NT2/D1 (cell line): ENCODE measurements around the gene FN1.

Source experiments
- DNase-seq: peaks from one replicate; pipeline ENCODE4 v3.0.0-alpha.2; 2011; ENCODE audit warnings: low read depth, low spot score
- H3K27me3 ChIP-seq: 2 replicates; pipeline ENCODE4 v1.6.0; 2011; ENCODE audit warnings: mild to moderate bottlenecking; ENCODE audit not compliant: insufficient read length, insufficient read depth
- H3K36me3 ChIP-seq: 2 replicates; pipeline ENCODE4 v1.6.1; 2011; ENCODE audit warnings: mild to moderate bottlenecking, low read length, mixed read lengths; ENCODE audit not compliant: insufficient read depth, insufficient read length
- H3K4me1 ChIP-seq: 2 replicates; pipeline ENCODE4 v1.5.1; 2011; ENCODE audit not compliant: insufficient read depth, insufficient read length
- H3K4me3 ChIP-seq: 2 replicates; pipeline ENCODE4 v1.5.1; 2011; ENCODE audit warnings: low read depth; ENCODE audit not compliant: insufficient read length
- H3K9ac ChIP-seq: 2 replicates; pipeline ENCODE4 v1.6.0; 2011; ENCODE audit warnings: low read depth; ENCODE audit not compliant: insufficient read length
- H3K9me3 ChIP-seq: 2 replicates; pipeline ENCODE4 v1.5.1; 2011; ENCODE audit warnings: mild to moderate bottlenecking, low read length; ENCODE audit not compliant: insufficient read depth
- SUZ12 ChIP-seq: IDR thresholded peaks from 2 replicates; pipeline ENCODE4 v1.6.1; 2011; ENCODE audit not compliant: insufficient read length, insufficient read depth; ENCODE audit errors: extremely low read depth
- YY1 ChIP-seq: IDR thresholded peaks from 2 replicates; pipeline ENCODE4 v1.6.1; 2011; ENCODE audit not compliant: insufficient read length, insufficient read depth
- ZNF274 ChIP-seq: IDR thresholded peaks from 2 replicates; pipeline ENCODE4 v1.6.1; 2011; ENCODE audit warnings: mild to moderate bottlenecking, low read depth, low read length

Gene FN1

GRCh38 chr2:215466097-215466909 lies 30.4 kb upstream of the FN1 start:
- Histone ChIP-seq H3K27me3 (no peaks in the 10 kb centered on the region), H3K4me3 (no peak overlapping the region), H3K9me3 (no peaks in the 10 kb centered on the region), H3K36me3 (no peaks in the 10 kb centered on the region), H3K4me1 (no peaks in the 10 kb centered on the region), H3K9ac (no peak overlapping the region)
- TF ChIP-seq ZNF274 = no peak
- no peak for TF ChIP-seq YY1
- no peak for TF ChIP-seq SUZ12
- no peak for DNase-seq

GRCh38 chr2:215465256-215465655 lies 29.4 kb upstream of the FN1 start:
- no peak overlapping the region for H3K4me3 ChIP-seq
- no peak overlapping the region for H3K9ac ChIP-seq
- no peak for DNase-seq
- no peaks in the 10 kb centered on the region for H3K9me3 ChIP-seq
- no peaks in the 10 kb centered on the region for H3K4me1 ChIP-seq
- no peaks in the 10 kb centered on the region for H3K27me3 ChIP-seq
- no peaks in the 10 kb centered on the region for H3K36me3 ChIP-seq
- TF ChIP-seq SUZ12 = no peak
- TF ChIP-seq YY1 = no peak
- no peak for TF ChIP-seq ZNF274

- no peaks in the 10 kb centered on the region for H3K9me3 ChIP-seq
- H3K4me3 ChIP-seq = no peak overlapping the region
- no peaks in the 10 kb centered on the region for H3K4me1 ChIP-seq
- H3K9ac ChIP-seq = no peak overlapping the region
- H3K27me3 ChIP-seq = no peaks in the 10 kb centered on the region
- no peak for TF ChIP-seq SUZ12
- TF ChIP-seq YY1 = no peak
- no peak for TF ChIP-seq ZNF274
- no peaks in the 10 kb centered on the region for H3K36me3 ChIP-seq
- no peak for DNase-seq
Measured at GRCh38 chr2:215461836-215462532, 26.1 kb upstream of the FN1 start.

- Histone ChIP-seq H3K9ac (no peak overlapping the region), H3K36me3 (no peaks in the 10 kb centered on the region), H3K27me3 (no peaks in the 10 kb centered on the region), H3K4me1 (no peaks in the 10 kb centered on the region), H3K9me3 (no peaks in the 10 kb centered on the region), H3K4me3 (no peak overlapping the region)
- TF ChIP-seq YY1 = no peak
- no peak for TF ChIP-seq SUZ12
- no peak for TF ChIP-seq ZNF274
- no peak for DNase-seq
Measured at GRCh38 chr2:215460682-215461382, 25.0 kb upstream of the FN1 start.

- Histone ChIP-seq H3K27me3 (no peaks in the 10 kb centered on the region), H3K4me3 (no peak overlapping the region), H3K9ac (no peak overlapping the region), H3K36me3 (no peaks in the 10 kb centered on the region), H3K4me1 (no peaks in the 10 kb centered on the region), H3K9me3 (0 out of 2 replicates have a peak, but pooled peaks cover under 1% of the 10 kb centered on the region)
- DNase-seq = no peak
- TF ChIP-seq YY1 (no peak), ZNF274 (no peak), SUZ12 (no peak)
Measured at GRCh38 chr2:215455958-215456357, 20.1 kb upstream of the FN1 start.

GRCh38 chr2:215454519-215455246 lies 18.8 kb upstream of the FN1 start:
- no peaks in the 10 kb centered on the region for H3K27me3 ChIP-seq
- H3K36me3 ChIP-seq = no peaks in the 10 kb centered on the region
- TF ChIP-seq YY1 = no peak
- TF ChIP-seq SUZ12 = no peak
- TF ChIP-seq ZNF274 = no peak
- no peak overlapping the region for H3K4me3 ChIP-seq
- H3K9me3 ChIP-seq = 0 out of 2 replicates have a peak, but pooled peaks cover 12% of the 10 kb centered on the region
- no peaks in the 10 kb centered on the region for H3K4me1 ChIP-seq
- H3K9ac ChIP-seq = no peak overlapping the region
- no peak for DNase-seq
